GM20000 (cell line): Measurements from ENCODE around the gene PADI1.

Experiments
- DNase-seq: peaks from one replicate; pipeline ENCODE4 v3.0.0; 2012; ENCODE audit warnings: low spot score
- TF ChIP-seq, protein P1 (sequence below): IDR thresholded peaks from 2 replicates; pipeline ENCODE4 v1.5.1; 2012; ENCODE audit warnings: mild to moderate bottlenecking, control low read depth; ENCODE audit errors: extremely low read depth, missing control alignments

Gene PADI1

GRCh38 chr1:17255336-17255735, 50.4 kb downstream of the PADI1 start:
- no peak for DNase-seq
- TF ChIP-seq, protein P1, sequence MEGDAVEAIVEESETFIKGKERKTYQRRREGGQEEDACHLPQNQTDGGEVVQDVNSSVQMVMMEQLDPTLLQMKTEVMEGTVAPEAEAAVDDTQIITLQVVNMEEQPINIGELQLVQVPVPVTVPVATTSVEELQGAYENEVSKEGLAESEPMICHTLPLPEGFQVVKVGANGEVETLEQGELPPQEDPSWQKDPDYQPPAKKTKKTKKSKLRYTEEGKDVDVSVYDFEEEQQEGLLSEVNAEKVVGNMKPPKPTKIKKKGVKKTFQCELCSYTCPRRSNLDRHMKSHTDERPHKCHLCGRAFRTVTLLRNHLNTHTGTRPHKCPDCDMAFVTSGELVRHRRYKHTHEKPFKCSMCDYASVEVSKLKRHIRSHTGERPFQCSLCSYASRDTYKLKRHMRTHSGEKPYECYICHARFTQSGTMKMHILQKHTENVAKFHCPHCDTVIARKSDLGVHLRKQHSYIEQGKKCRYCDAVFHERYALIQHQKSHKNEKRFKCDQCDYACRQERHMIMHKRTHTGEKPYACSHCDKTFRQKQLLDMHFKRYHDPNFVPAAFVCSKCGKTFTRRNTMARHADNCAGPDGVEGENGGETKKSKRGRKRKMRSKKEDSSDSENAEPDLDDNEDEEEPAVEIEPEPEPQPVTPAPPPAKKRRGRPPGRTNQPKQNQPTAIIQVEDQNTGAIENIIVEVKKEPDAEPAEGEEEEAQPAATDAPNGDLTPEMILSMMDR = no peak

- TF ChIP-seq, protein P1 = no peak
- DNase-seq = no peak
Observed at GRCh38 chr1:17258116-17258757, 53.3 kb downstream of the PADI1 start.

DNA sequence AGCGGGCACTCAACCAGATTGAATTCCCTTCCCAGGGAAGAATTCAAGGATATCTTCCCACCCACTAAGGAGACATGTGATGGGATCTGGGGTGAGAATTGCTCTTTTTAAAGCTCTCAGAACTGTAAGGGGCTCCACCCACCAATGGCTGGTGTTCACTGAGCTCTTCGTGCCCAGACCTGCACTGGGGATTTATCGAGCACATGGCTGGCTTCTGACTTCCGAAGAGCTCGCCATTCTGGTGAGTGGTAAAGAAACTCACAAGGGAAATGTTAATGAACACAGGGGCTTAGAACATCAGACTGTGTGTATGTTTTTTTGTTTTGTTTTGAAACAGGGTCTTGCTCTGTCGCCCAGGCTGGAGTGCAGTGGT, 53.8 kb downstream of the PADI1 start:
- TF ChIP-seq, protein P1 = no peak
- DNase-seq = no peak

DNA sequence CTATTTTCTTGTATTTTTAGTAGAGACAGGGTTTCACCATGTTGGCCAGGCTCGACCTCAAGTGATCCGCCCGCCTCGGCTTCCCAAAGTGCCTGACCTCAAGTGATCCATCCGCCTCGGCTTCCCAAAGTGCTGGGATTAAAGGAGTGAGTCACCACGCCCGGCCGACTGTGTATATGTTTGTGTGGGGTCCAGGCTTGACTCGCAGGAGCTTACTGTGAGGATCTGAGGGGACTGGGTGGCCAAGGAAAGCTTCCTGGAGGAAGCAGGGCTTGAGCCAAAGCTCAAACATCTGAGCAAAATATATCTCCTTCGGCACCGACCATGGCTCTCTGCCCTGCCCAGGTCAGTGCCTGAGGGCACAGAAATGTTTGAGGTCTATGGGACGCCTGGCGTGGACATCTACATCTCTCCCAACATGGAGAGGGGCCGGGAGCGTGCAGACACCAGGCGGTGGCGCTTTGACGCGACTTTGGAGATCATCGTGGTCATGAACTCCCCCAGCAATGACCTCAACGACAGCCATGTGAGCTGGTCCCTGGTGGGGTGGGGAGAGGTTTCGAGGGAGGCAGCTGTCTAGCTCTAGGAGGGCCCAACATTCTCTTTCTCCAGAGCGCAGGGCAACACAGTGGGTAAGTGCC, 54.4 kb downstream of the PADI1 start:
- TF ChIP-seq, protein P1 = no peak
- DNase-seq = no peak

- TF ChIP-seq, protein P1 = no peak
- no peak for DNase-seq
Observed at GRCh38 chr1:17260264-17260663, 55.3 kb downstream of the PADI1 start.

GRCh38 chr1:17260738-17261137, 55.8 kb downstream of the PADI1 start:
- no peak for DNase-seq
- TF ChIP-seq, protein P1 = no peak

- TF ChIP-seq, protein P1 = no peak
- no peak for DNase-seq
Observed at GRCh38 chr1:17263936-17264335, 59.0 kb downstream of the PADI1 start.
